Left cardiac atrium (tissue), 4 donors: ENCODE results near the gene GBA2. TPM values are rescaled to one million over a fixed set of nuclear protein-coding genes. Genes with fewer than 3 reads are reported as not detected.

Source experiments
- ATAC-seq, 2 donors: fragments of 200-7000 bp; cut with Tn5 transposase; one replicate each; pipeline ENCODE4 v1.9.1; 2020; ENCODE audit warnings: mild to moderate bottlenecking in 2 of 2, moderate library complexity in 2 of 2
- DNase-seq: peaks from one replicate; pipeline ENCODE4 v3.0.0-alpha.2; 2020
- intact Hi-C, 2 donors: fragments of 100-400 bp; cut with DNase I; formaldehyde crosslinking; loops; one replicate each; pipeline versions ENCODE4 v1.14.1 to v1.15.1; 2022 to 2023
- long read RNA-seq: library from polyadenylated mRNA; unstranded; transcript quantifications from one replicate; pipeline ENCODE4 v2.0.0, GENCODE V29; 2021
- total RNA-seq, 2 donors: library from RNA; stranded (reverse); fragmentation: NEBNext Ultra II Directional; extraction: Animal tissue kit (Norgen Biotek cat#: 25700); gene quantifications; one replicate each; pipeline ENCODE4 v1.2.1, GENCODE V29; 2021
- donor health status: DM: no; HTN: yes; CAD: no.
- donor health status: DM: no; HTN: yes; CAD: no; lungs with severe emphysema.
- donor health status: DM: yes; HTN: yes; CAD: no.
- donor health status: Dilated cardiomyopathy.

Gene GBA2
- 10 to 100 TPM; 92.5 to 97.7 TPM for total RNA-seq
- long read RNA-seq, transcript GBA2-203 (17 exons, 3,611 nt), result major isoform, 14 of 48 reads
- long read RNA-seq, partial matches to known transcripts, result 18 of 48 reads
- long read RNA-seq, other reads (novel, unspliced or antisense), result 16 of 48 reads

- intact Hi-C loops, result no loop called here
- DNase-seq (peak; percentile 89), ATAC-seq (peak; percentile 93 to 95)
Observed at GRCh38 chr9:35748858-35749514, at the start of gene GBA2, which contains the start of gene RGP1. TSS of gene GBA2 (minus strand) at chr9:35749228. CDS start at chr9:35748704, 524 bp downstream. TSS of gene RGP1 (plus strand) at chr9:35749287. CDS start at chr9:35749756, 469 bp downstream.

GRCh38 chr9:35797311-35798109 lies 48.5 kb upstream of the GBA2 start:
- intact Hi-C loops, result loop anchor here in 1 of 2 donors (10.0 kb wide), 1 partner anchor 87 kb away; no protein-coding TSS in a partner anchor
- ATAC-seq, result no peak
- no peak for DNase-seq

DNA sequence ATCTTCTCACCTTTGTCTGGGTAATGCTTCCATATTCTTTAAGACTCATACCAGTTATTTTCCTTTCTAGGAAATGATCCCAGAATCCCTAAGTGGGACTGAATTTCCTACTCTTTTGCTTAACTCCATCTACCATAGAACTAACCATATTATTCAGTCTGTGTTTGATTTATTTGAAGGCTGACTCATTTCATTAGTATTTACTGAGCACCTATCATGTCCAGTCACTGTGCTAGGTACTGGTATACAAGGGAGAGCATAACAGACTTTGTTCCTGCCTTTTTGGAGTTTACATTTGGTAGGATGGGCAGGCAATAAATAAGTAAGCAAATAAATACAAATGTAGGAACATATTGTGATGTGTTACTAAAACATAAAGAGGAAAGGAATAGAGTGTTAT lies 46.7 kb upstream of the GBA2 start:
- DNase-seq (no peak), ATAC-seq (no peak)
- intact Hi-C loops, result loop anchor here in 1 of 2 donors (10.0 kb wide), 1 partner anchor 89 kb away; no protein-coding TSS in a partner anchor

- DNase-seq, result no peak
- intact Hi-C loops, result loop anchor here (5.0 to 10.0 kb wide), 2 partner anchors 34 to 91 kb away; partner anchors contain the start of genes FAM221B (in 1 of the 2) and TMEM8B (in 1 of the 2)
- ATAC-seq, result no peak
Observed at GRCh38 chr9:35793461-35793860, 44.4 kb upstream of the GBA2 start.

GRCh38 chr9:35792826-35793225 lies 43.8 kb upstream of the GBA2 start:
- DNase-seq (no peak), ATAC-seq (no peak)
- intact Hi-C loops, result loop anchor here (5.0 to 10.0 kb wide), 2 partner anchors 34 to 92 kb away; partner anchors contain the start of genes FAM221B (in 1 of the 2) and TMEM8B (in 1 of the 2)

GRCh38 chr9:35792024-35792813 lies 43.2 kb upstream of the GBA2 start:
- DNase-seq (no peak), ATAC-seq (peak in 1 of 2 donors; percentile 0)

DNA sequence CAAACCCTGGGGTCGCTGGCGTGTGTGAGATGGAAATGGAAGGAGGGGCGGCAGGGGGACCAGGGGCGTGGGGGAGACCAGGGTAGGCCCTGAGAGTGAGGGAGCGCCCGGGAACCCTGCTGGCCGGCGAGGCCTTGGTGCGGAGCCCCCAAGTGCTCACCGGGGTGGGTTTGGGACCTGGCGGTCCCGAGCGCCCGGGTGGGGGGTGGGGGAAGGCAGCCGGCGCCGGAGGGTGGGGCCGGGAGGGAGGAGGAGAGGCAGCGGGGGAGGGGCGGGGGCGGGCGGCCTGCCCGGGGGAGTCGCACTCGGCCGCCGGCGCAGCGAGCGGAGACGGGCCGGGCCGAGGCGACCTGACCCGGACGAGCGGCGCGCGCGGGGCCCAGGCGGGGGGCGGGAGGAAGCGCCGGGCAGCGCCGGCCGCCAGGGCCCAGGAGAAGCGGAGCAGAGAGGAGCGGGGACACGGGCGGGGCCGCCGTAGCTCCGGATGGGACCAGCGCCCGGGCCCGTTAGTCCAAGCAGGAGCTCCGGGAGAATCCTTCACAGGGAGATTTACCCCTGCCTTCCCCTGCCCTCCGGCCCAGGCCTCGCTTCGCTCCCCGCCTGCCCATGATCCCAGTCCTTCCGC lies 42.4 kb upstream of the GBA2 start, which contains the start of gene NPR2:
NPR2 (plus strand) TSS at position 295 of the 625 bp plus-strand sequence. CDS start 818 bp downstream, outside the sequence.
- peak; percentile 47 for DNase-seq
- ATAC-seq, result peak; percentile 77 to 80
- intact Hi-C loops, result loop anchor here (5.0 to 10.0 kb wide), 2 partner anchors 36 to 93 kb away; partner anchors contain the start of genes FAM221B (in 1 of the 2) and TMEM8B (in 1 of the 2)

More at GRCh38 chr9:35792024-35792813, 43.2 kb upstream of the GBA2 start:
- intact Hi-C loops, result loop anchor here (5.0 to 10.0 kb wide), 2 partner anchors 35 to 93 kb away; partner anchors contain the start of genes FAM221B (in 1 of the 2) and TMEM8B (in 1 of the 2)

DNA sequence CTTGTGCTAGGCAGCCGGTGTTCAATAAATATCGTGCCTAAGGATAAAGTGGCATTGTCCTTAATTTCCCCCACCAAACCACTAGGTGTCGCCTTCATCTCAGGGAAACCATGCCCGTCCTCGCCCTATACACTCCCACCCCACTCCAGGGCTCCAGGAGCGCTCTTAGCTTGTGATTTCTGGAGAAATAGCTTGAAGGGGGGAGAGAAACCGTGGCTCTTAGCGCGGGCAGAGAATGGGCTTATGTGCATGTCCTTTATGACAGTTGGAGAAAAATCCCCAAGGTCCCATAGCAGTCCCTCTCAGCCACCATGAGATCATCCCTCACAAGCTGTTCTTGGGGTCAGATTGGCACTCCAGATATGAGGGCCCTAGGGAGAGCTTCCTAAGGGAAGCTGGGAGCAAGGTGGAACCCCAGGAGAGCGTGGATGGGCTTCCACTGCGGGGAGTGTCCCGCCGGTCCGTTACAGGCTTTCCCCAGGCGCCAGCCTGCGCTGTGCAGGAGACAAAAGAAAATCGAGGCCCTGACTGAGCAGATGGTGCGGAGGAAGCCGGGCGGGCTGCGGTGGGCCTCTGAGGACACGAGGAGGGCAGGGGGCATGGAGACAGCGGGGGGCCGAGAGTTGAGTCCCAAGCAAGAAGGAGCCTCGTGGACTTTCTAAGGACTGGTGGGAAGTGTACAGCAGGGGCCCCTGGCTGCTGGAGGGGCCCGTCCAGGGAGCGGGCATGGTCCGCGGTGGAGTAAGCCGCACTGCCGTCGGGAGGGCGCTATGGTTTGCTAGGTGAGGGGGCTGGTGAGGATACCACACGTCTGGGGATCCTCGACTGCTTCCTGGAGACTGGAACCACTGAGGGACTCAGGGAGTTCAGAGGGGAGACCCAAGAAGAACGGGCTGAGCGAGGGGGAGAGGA lies 41.6 kb upstream of the GBA2 start:
- ATAC-seq (peak; percentile 88 to 91), DNase-seq (peak; percentile 76)
- intact Hi-C loops, result loop anchor here (1.0 to 10.0 kb wide), 3 partner anchors 37 to 94 kb away; partner anchors contain the start of genes FAM221B (in 1 of the 2) and TMEM8B (in 1 of the 2)

DNA sequence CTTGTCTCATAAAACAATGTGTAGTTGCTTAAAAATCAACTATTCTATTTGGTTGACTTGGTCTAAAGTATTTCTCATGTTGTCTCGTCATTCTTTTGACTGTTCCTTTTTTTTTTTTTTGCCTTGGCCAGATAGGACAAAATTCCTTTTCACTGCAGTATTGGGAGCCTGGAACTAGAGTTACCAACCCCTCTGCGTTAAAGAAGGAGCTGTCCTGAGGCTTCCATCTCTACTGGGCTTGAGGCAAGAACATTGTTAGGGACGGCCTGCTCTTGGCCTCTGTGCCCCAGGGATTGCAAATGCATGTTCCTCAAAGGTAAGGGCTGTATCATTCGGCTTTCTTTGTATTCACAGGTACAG lies 41.0 kb upstream of the GBA2 start:
- ATAC-seq (no peak), DNase-seq (no peak)
- intact Hi-C loops, result loop anchor here (1.0 to 10.0 kb wide), 3 partner anchors 37 to 95 kb away; partner anchors contain the start of genes FAM221B (in 1 of the 2) and TMEM8B (in 1 of the 2)

DNA sequence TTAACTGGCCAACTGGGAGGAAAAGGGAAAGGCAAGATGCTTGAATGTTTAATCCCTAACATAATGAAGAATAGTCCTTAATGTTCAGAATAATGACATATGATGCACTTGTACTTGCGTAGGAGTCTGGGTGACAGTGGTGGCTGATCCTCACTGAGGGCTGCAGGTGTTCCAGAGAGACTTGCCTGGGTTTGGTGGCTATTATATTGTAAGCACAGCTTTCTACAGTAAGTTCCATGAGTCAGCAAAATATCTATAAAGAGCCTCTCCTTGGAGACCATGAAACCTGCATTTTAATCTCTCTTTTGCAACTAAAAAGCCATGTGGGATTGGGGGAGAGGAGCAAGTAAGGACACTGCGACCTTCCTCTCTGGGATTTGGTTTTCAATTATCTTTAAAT lies 40.5 kb upstream of the GBA2 start:
- DNase-seq (no peak), ATAC-seq (no peak)
- intact Hi-C loops, result no loop called here

DNA sequence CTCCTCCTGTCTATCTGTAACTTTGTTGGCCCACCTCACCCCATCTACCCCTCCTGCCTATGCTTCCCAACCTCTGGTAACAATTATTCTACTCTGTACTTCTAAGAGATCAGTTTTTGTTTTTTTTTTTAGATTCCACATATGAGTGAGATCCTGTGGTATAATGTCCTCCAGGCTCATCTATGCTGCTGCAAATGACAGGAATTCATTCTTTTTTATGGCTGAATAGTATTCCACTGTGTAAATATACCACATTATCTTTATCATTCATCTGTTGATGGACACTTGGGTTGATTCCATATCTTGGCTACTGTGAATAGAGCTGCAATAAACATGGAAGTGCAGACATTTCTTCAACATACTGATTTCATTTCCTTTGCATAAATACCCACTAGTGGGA lies 34.4 kb upstream of the GBA2 start:
- DNase-seq (no peak), ATAC-seq (no peak)
- intact Hi-C loops, result no loop called here

DNA sequence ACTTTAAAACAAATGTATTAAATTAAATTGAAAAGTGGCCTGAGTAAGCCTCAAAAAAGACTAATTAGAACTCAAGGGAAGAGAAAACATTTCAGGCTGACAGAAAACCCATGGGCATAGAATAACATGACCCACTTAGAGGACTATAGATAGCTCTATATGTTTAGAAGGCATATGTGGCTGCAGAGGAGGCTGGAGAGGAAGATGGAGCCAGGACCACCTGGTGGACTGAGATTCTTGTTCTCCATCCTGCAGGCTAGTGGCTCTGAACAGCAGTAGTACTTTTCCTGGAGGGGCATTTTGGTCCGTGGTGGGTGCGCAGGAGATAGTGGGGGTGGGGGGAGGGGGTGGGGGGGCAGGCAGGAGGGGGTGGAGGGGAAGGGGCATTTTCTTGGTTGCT lies 32.0 kb upstream of the GBA2 start:
- intact Hi-C loops, result no loop called here
- no peak for ATAC-seq
- no peak for DNase-seq

DNA sequence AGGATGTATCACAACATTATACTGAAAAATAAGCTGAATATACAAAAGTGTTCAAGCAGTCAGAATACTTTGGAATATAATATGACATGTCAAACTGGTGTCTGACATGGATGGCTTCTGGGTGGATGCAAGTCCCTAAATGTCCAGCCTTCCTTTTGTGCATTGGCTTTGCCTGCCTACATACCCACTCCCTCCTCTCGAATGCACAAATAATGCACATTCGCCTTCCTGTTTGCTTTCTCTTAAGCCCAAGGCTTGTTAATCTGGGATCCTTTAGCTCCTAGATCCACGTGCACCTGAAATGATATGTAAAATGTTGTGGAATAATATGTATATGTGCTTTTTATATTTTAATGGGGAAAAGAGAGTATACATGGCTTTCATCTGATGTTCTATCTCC lies 29.5 kb upstream of the GBA2 start:
- intact Hi-C loops, result no loop called here
- DNase-seq, result no peak
- no peak for ATAC-seq

GRCh38 chr9:35776018-35776417 lies 27.0 kb upstream of the GBA2 start:
- intact Hi-C loops, result no loop called here
- ATAC-seq, result no peak
- no peak for DNase-seq

GRCh38 chr9:35774907-35775635 lies 26.0 kb upstream of the GBA2 start:
- peak; percentile 67 to 75 for ATAC-seq
- DNase-seq, result no peak
- intact Hi-C loops, result no loop called here

DNA sequence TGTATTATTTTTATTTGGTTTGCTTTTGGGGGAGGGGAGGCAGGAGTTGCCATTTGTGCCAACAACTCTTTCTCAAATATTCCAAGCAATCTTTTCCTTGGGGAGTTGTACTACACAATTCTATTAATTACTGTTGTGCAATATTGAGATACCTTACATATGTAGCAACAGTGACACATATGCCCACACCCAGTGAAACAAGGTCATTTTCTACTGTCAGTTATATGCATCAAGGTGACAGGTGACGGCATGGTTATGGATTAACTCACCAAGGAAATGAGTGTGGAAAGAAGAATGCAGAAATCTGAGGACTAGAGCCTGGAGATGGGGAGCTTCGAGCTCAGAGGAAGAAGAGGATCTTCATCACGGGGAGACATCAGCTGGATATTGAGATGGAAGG lies 22.9 kb upstream of the GBA2 start:
- DNase-seq (no peak), ATAC-seq (no peak)
- intact Hi-C loops, result no loop called here
